Body of pancreas (tissue), 4 donors: Measurements from ENCODE around the gene SIPA1. TPM values are rescaled to one million over a fixed set of nuclear protein-coding genes. Genes with fewer than 3 reads are reported as not detected.
"Not testable (repeated sequence)": the region's sequence is repeated elsewhere in the genome, so short reads cannot be mapped to it uniquely, and the experiment has no call there.

ENCODE experiments used
- ATAC-seq: fragments of 150-250 bp; one replicate; pipeline ENCODE4 v1.9.1; 2016
- DNase-seq, 4 donors: peaks; one replicate each; pipeline ENCODE4 v3.0.0-alpha.2; 2019
- H3K27ac ChIP-seq, 4 donors: fragments of 200-600 bp; sonication (generic); 1 replicate in 3 of 4; 2 replicates in 1 of 4; pipeline versions ENCODE4 v1.5.1 to v1.6.1; 2016 to 2019; ENCODE audit warnings: mild to moderate bottlenecking in 1 of 4, mixed read lengths in 1 of 4, moderate library complexity in 1 of 4
- H3K27me3 ChIP-seq, 2 donors: fragments of 200-600 bp; sonication (generic); one replicate each; pipeline ENCODE4 v1.6.0; 2016; ENCODE audit warnings: mild to moderate bottlenecking in 1 of 2
- H3K36me3 ChIP-seq, 2 donors: fragments of 200-600 bp; sonication (generic); replicated peaks in 1 of 2; 2 replicates each; pipeline ENCODE4 v1.5.1; 2016; ENCODE audit warnings: low read depth in 2 of 2; ENCODE audit not compliant: insufficient read depth in 1 of 2
- H3K4me1 ChIP-seq: fragments of 200-600 bp; sonication (generic); one replicate; pipeline ENCODE4 v1.6.0; 2016
- H3K4me3 ChIP-seq, 2 donors: fragments of 200-600 bp; sonication (generic); 1 replicate in 1 of 2; 2 replicates in 1 of 2; pipeline ENCODE4 v1.5.1; 2016 to 2019
- H3K9me3 ChIP-seq, 3 donors: fragments of 200-600 bp; sonication (generic); 1 replicate in 2 of 3; 2 replicates in 1 of 3; pipeline ENCODE4 v1.5.1; 2016
- POLR2A ChIP-seq, 3 donors: fragments of 450-650 bp; IDR thresholded peaks; one replicate each; pipeline ENCODE4 v1.6.1; 2016; ENCODE audit warnings: antibody characterized with exemption in 3 of 3, mild to moderate bottlenecking in 2 of 3
- WGBS, 2 donors: methylation state at CpG; one replicate each; pipeline ENCODE4 v1.1.5; 2017; 5-methylcytosine and 5-hydroxymethylcytosine counted together
- intact Hi-C: fragments of 100-400 bp; cut with DNase I; formaldehyde crosslinking; loops from one replicate; pipeline ENCODE4 v1.15.1; 2023
- total RNA-seq, 2 donors: library from RNA; depleted of rRNA; stranded (reverse); fragments of >200 nt; gene quantifications; one replicate each; pipeline ENCODE4 v1.1.0, GENCODE V29; 2016
- TF ChIP-seq, protein P1 (sequence below), 7 experiments: fragments of 450-650 bp in 4 of 7; fragments of 200-600 bp in 3 of 7; sonication (generic) in 3 of 7; IDR thresholded peaks; one replicate each; pipeline ENCODE4 v1.5.1; 2016 to 2019; ENCODE audit warnings: antibody characterized with exemption in 7 of 7

SIPA1 gene
- total RNA-seq, 2 donors from 2014 or later, result 23.6 to 29.3 TPM

DNA sequence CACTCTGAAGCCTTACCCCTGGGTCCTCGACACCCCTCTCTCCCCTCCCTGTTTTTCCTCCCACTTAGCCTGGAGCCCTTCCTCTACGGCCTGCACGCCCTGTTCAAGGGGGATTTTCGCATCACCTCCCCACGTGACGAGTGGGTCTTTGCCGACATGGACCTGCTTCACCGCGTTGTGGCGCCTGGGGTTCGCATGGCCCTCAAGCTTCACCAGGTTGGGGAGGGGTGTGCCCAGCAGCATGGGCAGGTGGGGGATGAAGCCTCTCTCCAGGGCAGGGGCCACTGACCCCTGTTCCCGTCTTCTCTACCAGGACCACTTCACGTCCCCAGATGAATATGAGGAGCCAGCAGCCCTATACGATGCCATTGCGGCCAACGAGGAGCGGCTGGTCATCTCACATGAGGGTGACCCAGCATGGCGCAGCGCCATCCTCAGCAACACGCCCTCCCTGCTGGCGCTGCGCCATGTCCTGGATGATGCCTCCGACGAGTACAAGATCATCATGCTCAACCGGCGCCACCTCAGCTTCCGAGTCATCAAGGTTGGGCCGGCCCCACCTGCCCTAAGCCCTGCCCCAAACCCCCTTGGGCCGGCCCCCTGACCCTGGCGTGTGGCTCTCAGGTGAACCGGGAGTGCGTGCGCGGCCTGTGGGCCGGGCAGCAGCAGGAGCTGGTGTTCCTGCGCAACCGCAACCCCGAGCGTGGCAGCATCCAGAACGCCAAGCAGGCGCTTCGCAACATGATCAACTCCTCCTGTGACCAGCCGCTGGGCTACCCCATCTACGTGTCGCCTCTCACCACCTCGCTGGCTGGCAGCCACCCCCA lies 2.8 kb upstream of the SIPA1 start:
- Histone ChIP-seq H3K27ac (no peak overlapping the region), H3K4me1 (peaks cover 30% of the 10 kb centered on the region), H3K27me3 (no peaks in the 10 kb centered on the region), H3K9me3 (no peaks in the 10 kb centered on the region), H3K4me3 (no peak overlapping the region), H3K36me3 (peaks cover 8 to 20% of the 10 kb centered on the region in 2 donors)
- intact Hi-C loops, result no loop called here
- WGBS, 2 donors, result 91 to 93% methylated on average over 22 to 46 of the region's 46 CpGs
- DNase-seq (no peak), ATAC-seq (no peak)
- TF ChIP-seq POLR2A (IDR thresholded peaks at IDR 0.05), result no peak
- TF ChIP-seq, protein P1, sequence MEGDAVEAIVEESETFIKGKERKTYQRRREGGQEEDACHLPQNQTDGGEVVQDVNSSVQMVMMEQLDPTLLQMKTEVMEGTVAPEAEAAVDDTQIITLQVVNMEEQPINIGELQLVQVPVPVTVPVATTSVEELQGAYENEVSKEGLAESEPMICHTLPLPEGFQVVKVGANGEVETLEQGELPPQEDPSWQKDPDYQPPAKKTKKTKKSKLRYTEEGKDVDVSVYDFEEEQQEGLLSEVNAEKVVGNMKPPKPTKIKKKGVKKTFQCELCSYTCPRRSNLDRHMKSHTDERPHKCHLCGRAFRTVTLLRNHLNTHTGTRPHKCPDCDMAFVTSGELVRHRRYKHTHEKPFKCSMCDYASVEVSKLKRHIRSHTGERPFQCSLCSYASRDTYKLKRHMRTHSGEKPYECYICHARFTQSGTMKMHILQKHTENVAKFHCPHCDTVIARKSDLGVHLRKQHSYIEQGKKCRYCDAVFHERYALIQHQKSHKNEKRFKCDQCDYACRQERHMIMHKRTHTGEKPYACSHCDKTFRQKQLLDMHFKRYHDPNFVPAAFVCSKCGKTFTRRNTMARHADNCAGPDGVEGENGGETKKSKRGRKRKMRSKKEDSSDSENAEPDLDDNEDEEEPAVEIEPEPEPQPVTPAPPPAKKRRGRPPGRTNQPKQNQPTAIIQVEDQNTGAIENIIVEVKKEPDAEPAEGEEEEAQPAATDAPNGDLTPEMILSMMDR (IDR thresholded peaks at IDR 0.05), result no peak

DNA sequence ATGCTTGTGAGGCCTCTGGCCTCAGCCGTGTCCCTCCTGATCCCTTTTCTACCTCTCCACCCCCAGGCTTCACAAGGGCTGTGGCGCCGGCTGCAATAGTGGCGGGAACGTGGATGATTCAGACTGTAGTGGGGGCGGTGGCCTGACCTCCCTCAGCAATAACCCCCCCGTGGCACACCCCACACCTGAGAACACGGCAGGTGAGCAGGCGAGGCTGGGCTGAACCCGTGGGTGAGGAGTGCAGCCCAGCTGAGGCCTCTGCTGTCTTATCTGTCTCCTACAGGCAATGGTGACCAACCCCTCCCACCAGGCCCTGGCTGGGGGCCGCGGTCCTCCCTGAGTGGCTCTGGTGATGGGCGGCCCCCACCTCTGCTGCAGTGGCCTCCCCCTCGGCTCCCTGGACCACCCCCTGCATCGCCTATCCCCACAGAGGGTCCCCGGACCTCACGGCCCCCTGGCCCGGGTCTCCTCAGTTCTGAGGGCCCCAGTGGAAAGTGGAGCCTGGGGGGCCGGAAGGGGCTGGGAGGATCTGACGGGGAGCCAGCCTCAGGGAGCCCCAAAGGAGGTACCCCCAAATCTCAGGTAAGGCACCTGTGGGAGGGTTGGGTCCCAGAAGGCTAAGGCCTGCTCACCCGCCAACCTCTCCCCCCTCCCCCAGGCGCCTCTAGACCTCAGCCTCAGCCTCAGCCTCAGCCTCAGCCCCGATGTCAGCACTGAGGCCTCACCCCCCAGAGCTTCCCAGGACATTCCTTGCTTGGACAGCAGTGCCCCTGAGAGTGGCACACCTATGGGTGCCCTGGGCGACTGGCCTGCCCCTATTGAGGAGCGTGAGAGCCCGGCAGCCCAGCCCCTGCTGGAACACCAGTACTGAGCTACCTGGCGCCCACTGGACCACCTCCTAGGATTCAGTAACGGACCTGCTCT lies 1.5 kb upstream of the SIPA1 start:
- peaks cover 8 to 16% of the 10 kb centered on the region in 2 donors for H3K36me3 ChIP-seq
- intact Hi-C loops, result no loop called here
- no peak for TF ChIP-seq POLR2A (IDR thresholded peaks at IDR 0.05)
- TF ChIP-seq, protein P1 (IDR thresholded peaks at IDR 0.05), result no peak
- no peaks in the 10 kb centered on the region for H3K9me3 ChIP-seq
- H3K27me3 ChIP-seq, result no peaks in the 10 kb centered on the region
- ATAC-seq, result no peak
- DNase-seq, result no peak
- peaks cover 30% of the 10 kb centered on the region for H3K4me1 ChIP-seq
- H3K4me3 ChIP-seq, result no peak overlapping the region
- H3K27ac ChIP-seq, result peak overlapping the region in 1 of 4 donors; percentile 59
- 82 to 100% methylated on average over 6 to 15 of the region's 28 CpGs for WGBS, 2 donors

GRCh38 chr11:65637032-65637557 lies 806 bp upstream of the SIPA1 start:
- DNase-seq (no peak), ATAC-seq (no peak)
- intact Hi-C loops, result no loop called here
- Histone ChIP-seq H3K27me3 (no peaks in the 10 kb centered on the region), H3K36me3 (peaks cover 8 to 16% of the 10 kb centered on the region in 2 donors), H3K4me3 (no peak overlapping the region), H3K9me3 (no peaks in the 10 kb centered on the region), H3K4me1 (peaks cover 30% of the 10 kb centered on the region), H3K27ac (peak overlapping the region; percentile 59 to 83 (median 74))
- TF ChIP-seq POLR2A (IDR thresholded peaks at IDR 0.05), result no peak
- TF ChIP-seq, protein P1 (IDR thresholded peaks at IDR 0.05), result no peak
- 85 to 94% methylated on average over 3 of the region's 3 CpGs for WGBS, 2 donors

GRCh38 chr11:65639228-65639597 lies 1.3 kb downstream of the SIPA1 start:
- H3K4me3 ChIP-seq, H3K9me3 ChIP-seq, DNase-seq, ATAC-seq, H3K27me3 ChIP-seq, intact Hi-C loops: not testable (repeated sequence)
- H3K4me1 ChIP-seq, result peaks cover 30% of the 10 kb centered on the region
- peak overlapping the region in 2 of 4 donors; percentile 76 to 83 for H3K27ac ChIP-seq
- H3K36me3 ChIP-seq, result peaks cover 8 to 16% of the 10 kb centered on the region in 2 donors
- WGBS, 2 donors, result 84% methylated on average over 8 to 9 of the region's 9 CpGs
